GM19467 (cell line): ENCODE measurements around the gene SLC22A16.
"Not testable (repeated sequence)": the region's sequence is repeated elsewhere in the genome, so short reads cannot be mapped to it uniquely, and the experiment has no call there.

ENCODE experiments used
- ATAC-seq: cut with Tn5 transposase; IDR thresholded peaks from one replicate; pipeline ENCODE4 v1.9.1; 2021; ENCODE audit warnings: mild to moderate bottlenecking, moderate library complexity; ENCODE audit not compliant: unreplicated experiment

The SLC22A16 gene

DNA sequence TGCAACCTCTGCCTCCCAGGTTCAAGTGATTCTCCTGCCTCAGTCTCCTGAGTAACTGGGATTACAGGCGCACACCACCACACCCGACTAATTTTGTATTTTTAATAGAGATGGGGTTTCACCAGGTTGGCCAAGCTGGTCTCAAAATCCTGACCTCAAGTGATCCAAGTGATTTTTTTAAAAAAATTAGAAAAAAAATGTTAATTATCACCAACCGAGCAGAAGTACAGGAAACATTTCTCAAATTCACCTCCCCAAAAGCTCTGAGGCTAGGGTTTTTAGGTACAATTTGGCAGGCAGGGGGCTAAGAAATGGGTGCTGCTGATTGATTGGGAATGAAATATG is 14.9 kb upstream of the SLC22A16 start:
- no peak for ATAC-seq

DNA sequence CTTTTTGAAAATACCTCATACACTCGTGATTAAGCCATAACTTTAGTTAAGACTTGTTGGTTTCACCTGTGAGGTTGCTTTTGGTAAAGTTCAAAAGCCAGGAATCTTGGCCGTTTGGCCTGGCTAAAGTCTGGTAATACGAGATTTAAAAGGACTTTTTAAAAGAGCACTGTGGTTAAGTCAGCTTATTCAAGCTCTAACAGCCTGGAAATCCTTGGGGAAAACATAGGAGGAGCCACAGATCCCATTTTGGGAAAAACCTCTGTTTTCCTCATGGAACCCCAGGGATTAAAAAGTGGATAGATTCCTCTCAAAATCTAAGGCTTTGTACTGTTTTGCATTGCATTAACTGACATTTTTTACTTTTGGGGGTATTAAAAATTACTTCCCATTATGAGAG is 13.7 kb upstream of the SLC22A16 start:
- no peak for ATAC-seq

DNA sequence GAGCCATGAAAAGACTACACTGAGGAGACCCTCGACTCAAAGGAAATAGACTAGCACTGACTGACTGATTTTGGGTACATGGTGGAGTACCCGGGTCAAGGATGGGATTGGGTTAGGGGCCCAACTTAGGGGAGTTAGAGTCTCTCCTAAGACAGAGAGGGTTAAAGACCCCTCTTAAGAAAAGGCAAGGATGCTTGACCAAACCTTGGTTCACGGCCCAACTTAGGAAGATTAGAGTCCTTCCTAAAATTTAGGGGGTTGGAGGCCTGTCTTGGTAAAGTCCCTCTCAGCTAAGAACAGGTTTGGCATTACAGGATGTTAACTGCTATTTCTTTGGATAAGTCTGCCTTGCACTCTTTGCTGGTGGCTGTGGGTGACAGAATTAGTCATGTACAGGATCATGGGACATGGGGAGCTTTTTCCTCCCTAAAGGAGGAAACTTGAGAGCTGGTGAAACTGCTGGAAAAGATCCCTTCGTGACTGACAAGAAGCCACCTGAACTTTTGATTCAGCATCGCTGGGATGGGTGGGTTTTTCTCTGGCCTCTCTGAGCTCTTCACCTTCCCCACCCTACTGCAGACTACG is 12.3 kb upstream of the SLC22A16 start:
- no peak for ATAC-seq

DNA sequence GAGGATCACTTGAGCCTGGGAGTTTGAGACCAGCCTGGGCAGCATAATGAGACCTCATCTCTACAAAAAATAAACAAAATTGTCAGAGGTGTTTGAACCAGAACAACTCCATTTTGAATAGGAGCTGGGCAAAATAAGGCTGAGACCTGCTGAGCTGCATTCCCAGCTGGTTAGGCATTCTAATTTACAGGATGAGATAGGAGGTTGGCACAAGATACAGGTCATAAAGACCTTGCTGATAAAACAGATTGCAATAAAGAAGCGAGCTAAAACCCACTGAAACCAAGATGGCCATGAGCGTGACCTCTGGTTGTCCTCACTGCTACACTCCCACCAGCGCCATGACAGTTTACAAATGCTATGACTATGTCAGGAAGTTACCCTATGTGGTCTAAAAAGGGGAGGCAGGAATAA is 11.6 kb upstream of the SLC22A16 start:
- ATAC-seq: not testable (repeated sequence)

DNA sequence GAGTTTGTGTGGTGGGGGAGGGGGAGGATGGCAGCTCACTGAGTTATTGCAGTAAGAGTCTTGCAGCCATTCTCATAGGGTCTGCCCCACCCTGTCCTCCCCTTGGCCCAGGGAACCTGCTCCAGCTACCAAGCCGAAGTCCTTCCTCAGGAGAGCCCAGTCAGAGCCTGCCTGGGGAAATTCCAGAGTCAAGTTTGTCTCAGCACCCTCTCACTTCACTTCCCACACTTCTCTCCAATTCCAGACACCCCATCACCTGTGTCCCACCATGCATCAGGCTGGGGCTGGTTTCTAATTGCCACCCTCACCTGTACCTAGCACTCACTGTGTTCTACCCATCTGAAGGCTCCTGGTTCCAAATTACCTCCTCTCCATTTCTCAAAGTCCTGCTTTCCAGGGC is 10.3 kb upstream of the SLC22A16 start:
- ATAC-seq: no peak

DNA sequence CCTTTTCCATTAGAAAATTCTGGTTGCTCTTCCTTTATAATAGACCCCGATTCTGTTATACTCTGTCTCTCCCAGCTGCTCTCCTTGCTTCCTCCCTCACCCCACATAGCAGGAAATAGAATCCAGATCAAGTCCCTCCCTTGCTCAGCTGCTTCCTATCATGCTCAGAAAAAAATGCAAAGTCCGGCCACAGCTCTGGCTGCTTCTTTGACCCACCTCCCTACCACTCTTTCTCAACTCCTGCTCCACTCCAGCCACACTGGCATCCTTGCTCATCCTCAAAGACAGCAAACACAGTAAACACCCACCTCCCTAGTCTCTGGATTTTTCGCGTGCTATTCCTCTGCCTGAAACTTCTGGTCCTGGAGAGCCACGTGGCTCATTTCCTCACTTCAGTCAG is 9.1 kb upstream of the SLC22A16 start:
- no peak for ATAC-seq

DNA sequence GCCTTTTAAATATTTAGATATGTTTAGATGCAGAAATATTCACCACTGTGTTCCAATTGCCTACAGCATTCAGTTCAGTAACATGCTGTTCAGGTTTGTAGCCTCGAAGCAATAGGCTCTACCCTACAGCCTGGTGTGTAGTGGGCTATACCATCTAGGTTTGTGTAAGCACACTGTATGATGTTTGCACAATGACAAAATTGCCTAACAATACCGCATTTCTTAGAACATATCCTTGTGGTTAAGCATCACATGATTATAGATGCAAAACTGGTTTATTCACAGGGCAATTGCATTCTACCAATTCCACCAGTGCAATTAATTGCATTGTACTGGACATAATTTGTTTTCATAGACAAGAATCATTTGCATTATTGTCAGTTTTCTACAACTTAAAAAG is 7.9 kb upstream of the SLC22A16 start:
- ATAC-seq: no peak

DNA sequence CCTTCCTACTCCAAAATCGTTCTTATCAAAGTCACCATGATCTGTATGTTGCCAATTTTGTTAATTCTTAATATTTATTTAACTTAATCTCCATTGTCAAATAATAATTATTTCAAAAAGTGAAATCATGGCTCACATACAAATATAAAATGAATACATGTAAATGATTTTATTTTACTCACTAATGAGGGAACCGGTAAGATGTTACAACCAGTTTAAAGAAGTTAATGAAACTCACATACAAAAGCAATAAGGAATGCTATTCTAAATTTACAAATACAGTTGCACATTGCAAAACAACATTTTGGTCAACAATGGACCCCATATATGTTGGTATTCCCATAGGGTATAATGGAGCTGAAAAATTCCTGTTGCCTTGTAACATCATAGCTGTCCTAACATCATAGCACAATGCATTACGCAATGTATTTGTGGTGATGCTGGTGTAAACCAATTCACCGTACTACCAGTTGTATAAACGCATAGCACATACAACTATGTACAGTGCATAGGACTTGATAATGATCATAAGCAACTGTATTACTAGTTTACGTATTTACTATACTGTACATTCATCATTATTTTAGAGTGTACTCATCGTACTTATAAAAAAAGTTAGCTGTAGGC is 6.5 kb upstream of the SLC22A16 start:
- no peak for ATAC-seq

DNA sequence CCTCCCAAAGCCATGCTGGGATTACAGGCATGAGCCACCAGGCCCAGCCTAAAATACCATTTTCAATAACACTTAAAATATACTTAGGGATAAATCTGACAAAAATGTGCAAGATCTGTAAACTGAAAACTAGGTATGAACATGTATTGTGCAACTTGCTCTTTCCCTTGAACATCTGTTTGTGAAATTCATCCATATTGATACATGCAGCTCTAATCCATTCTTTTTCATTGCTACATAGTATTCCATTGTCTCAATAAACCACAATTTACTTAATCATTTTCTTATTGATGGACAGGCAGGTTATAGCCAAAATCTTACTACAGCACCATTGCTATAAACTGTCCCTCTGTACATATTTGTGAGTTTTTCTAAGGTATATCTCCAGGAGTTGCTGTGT is 4.7 kb upstream of the SLC22A16 start:
- no peak for ATAC-seq

DNA sequence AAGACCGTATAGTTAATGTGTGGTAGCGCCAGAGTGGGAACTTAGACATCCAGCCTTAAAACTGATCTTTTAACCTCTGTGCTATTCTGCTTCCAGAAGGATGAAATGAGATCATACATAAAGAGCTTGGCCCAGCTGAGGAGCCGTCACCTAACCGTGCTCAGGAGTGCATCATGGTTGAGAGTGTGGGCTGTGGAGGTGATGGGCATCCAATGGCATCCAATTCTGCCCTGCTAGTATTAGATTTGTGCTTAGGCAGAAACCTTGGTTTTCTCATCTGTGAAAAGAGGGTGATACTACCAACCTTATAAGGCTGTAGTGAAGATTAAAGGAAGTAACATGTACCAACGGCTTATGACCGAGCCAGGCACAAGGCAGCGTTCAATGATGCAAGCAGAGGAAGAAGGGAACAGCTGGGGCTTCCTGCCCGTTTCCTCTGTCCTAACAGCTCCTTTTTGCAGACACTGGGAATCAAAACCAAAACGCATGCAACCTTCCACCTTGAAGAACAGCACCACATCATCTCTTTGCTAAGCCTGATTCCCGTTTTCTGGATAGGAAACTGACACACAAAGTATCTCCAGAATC is 1.3 kb downstream of the SLC22A16 start:
- ATAC-seq: no peak

DNA sequence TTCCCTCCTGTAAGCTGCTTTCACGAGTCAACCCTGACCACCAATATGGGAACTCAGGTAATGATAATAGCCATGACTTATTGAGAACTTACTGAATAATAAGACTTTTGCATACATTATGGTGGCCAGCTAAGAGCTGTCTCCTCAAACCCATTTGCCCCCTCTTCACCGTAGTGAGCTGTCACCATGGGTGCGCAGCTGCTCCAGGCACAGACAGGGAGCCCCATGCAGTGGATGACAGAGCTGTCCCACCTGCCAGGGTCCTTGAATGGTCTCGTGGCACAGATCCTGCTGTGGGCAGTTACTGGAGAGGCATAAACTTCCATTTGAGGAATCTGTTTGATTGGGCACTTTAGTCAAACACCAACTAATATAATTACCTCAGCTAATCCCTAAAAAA is 1.9 kb downstream of the SLC22A16 start:
- ATAC-seq: no peak

DNA sequence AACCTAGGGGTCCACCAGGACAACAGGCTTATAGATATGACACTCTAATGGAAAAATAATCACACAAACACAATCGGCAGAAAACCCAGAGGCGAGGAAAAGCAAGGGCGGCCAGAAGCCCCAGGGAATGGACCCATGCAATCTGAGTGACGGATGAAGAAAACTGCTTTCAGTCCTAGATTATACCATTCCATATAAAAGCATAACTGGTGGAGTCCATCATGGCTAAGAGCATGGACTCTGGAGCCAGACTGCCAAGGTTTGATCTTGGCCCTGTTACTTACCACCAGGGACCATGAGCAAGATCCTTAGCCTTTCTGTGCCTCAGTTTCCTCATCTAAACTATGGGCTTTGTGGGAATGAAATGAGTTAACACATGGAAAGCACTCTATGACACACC is 3.7 kb downstream of the SLC22A16 start:
- ATAC-seq: no peak

DNA sequence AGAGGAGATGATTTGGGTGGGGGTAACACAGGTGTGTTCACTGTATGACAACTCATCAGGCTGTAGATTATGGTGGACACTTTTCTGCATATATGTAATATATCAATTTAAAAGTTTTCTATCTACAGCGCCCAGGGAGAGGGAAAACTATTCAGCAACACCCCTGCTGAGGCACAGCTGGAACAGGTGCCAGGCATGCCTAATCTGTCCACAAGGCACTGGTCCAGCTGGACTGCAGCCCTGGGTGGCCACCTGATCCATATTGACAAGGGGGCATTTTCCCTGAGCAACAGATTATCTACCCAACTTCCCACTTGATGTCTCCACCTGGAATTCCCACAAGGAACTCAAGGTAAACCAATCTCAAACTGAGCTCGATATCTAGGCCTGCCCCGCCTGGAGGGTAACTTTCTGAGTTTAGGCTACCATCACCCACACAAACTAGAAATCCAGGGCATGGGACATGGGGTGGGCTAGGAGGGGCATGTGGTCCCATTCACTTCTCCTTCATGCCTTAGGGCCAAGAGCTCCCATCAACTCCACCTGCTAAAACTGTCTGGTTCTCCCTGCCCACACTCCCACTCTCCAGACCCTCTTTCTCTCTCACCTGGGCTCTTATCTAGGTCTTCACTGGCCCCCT is 4.6 kb downstream of the SLC22A16 start:
- no peak for ATAC-seq

DNA sequence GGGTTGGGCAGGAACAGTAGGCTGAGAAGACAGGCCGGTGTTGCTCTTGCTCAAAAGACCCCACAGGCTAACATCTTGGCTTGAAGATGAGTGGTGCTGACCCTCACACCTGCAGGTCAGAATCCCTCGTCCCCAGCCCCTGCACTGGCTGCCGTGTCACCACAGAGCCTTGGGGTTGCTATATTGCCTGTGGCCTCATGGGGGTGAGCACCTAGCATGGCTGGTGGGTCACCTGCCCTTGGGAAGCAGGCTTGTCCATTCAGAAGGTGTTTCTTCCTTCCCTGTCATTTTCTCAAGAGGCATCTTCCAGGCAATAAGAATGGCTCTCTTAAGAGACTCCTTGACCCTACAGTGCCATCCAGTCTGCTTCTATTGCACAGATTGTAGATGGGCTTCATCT is 7.7 kb downstream of the SLC22A16 start:
- no peak for ATAC-seq

DNA sequence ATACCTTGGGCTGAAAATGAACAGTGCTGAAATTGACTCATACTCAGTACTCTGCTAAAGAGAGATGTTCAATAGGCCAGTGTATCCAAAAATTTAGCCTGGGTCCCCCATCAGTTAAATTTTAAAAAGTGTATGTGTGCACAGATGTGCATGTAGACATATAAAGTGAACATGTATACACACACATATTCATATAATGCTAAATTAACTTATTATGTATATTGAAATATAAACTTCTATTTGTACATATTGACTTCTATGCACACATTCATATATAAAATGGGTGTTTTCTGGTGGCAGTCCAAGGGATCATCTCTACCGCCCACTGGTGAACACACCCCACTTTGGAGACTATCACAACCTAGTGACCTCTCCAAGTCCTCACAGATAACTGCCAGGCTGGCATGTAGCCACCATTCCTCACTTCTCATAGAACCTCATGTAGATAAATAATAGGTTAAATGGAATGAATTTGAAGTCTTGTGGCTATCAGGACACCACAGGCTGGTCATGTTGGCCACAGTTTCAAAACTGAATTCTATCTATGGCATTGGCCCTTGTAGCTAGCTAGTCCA is 8.8 kb downstream of the SLC22A16 start:
- no peak for ATAC-seq

DNA sequence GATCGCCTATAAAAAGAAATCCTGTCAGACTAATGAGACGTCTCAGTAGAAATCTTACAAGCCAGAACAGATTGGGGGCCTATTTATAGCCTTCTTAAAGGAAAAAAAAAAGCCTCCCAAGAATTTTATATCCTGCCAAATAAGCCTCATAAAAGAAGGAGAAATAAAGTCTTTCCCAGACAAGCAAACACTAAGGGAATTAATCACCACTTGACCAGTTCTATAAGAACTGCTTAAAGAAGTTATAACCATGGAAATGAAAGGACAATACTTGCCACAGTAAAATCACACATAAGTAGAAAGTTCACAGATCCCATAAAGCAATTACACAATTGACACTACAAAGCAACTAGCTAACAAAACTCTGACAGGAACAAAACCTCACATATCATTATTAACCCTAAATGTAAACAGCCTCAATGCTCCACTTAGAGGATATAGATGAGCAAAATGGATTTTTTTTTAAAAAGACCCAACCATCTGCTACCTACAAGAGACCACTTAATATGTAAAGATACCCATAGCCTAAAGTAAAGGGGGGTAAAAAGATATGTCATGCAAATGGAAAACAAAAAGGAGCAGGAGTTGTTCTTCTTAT is 13.4 kb downstream of the SLC22A16 start:
- no peak for ATAC-seq

DNA sequence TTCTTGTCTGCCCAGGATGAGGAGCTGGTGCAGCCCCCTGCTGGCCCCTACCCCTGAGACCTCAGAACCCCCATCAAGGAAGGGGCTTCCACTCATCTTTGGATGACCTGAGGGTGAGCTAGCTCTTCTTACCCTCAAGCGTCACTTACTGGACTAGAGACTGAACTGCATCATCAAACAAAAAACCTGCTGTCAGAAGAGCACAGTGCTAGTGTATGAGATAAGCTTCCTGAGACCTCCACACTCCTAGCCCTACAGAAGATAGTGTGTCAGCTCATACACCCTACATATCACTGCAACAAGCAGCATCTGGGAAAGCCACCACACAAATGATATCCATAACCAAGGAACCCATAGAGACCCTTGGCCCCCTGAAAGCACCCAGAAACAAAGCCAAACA is 15.0 kb downstream of the SLC22A16 start:
- ATAC-seq: no peak

DNA sequence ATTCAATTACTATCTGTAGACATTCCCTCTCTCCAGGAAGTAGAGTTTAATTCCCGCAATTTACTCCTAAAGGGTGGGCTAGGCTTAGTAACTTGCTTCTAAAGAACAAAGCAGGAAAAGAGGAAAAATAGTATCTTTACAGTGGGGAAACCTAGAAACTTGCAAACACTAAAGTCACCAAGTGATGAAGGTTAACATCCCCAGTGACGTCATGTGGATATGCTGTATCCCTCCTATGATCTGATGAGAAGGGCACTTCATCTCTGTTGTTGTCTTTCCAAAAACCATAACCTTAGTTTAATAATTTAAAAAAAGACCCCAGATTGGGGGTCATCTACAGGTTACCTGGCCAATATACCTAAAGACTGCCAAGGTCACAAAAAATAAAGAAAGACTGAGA is 17.3 kb downstream of the SLC22A16 start:
- no peak for ATAC-seq

DNA sequence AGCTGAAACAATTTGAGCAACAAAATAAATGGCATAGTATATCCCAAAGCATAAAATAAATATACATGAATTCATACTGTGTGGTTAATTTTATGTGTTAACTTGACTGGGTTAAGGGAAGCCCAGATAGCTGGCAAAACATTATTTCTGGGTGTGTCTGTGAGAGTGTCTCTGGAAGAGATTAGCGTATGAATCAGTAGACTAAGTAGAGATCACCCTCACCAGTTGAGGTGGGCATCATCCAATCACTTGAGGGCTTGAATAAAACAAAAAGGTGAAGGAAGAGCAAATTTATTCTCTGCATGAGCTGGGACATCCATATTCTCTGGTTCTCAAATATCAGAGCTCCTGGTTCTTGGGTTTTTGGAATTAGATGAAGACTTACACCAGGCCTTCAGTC is 17.9 kb downstream of the SLC22A16 start:
- ATAC-seq: no peak

DNA sequence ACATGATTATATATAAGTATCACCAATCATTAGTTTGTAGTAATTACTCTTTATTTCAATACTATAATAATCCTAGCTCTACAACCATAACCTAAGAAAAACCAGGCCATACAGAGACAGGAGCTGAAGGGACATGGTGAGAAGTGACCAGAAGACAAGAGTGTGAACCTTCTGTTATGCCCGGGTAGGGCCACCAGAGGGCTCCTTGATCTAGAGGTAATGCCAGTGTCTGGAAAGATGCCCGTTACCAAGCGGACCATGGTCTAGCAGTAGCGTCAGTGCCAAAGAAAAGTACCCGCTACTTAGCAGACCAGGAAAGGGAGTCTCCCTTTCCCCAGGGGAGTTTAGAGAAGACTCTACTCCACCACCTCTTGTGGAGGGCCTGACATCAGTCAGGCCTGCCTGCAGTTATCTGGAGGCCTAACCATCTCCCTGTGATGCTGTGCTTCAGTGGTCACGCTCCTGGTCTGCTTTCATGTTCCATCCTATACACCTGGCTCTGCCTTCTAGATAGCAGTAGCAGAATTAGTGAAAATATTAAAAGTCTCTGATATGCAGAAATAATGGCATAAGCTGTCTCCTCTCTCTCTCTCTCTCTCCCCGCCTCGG is 18.7 kb downstream of the SLC22A16 start:
- not testable (repeated sequence) for ATAC-seq

DNA sequence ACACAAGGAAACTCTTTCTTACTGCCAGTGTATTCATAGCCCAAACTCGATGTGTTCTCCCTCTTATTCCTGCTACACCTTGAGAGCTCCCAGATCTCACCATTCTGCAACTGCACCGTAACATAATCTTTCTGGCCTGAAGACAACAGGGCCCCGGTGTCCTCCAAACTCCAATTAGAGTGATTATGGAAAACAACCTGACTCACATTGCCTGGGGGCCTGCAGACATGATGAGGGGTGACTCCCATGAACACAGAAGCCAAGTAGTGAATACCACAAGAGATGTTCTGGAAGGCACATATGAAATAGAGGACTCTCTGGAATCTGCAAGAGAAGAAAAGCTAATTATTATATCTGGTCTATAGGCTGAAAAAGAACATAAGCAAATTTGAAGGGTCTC is 19.7 kb downstream of the SLC22A16 start:
- ATAC-seq: no peak
